GM21576 (cell line): Measurements from ENCODE around the gene CBL.
A peak's percentile ranks its signal among the peaks of the same experiment; 100 is the strongest.
"Not testable (repeated sequence)": the region's sequence is repeated elsewhere in the genome, so short reads cannot be mapped to it uniquely, and the experiment has no call there.

ENCODE experiments used
- ATAC-seq: cut with Tn5 transposase; IDR thresholded peaks from one replicate; pipeline ENCODE4 v1.9.1; 2021; ENCODE audit warnings: mild to moderate bottlenecking, moderate library complexity; ENCODE audit not compliant: unreplicated experiment

CBL gene

GRCh38 chr11:119205574-119206510 is at the start of gene CBL:
Gene CBL, plus strand, starts transcription at chr11:119206339. Its CDS starts 79 bp downstream, at chr11:119206418.
- peak; percentile 73 for ATAC-seq

- ATAC-seq: no peak
These were observed 49.6 kb upstream of the CBL start for GRCh38 chr11:119156496-119156895.

GRCh38 chr11:119157063-119157462 is 49.1 kb upstream of the CBL start:
- ATAC-seq: no peak

GRCh38 chr11:119158467-119158866 is 47.7 kb upstream of the CBL start:
- no peak for ATAC-seq

- ATAC-seq: no peak
These were observed 46.0 kb upstream of the CBL start for GRCh38 chr11:119160151-119160550.

- no peak for ATAC-seq
These were observed 44.3 kb upstream of the CBL start for GRCh38 chr11:119161871-119162270.

GRCh38 chr11:119166368-119167076 is 39.6 kb upstream of the CBL start:
- no peak for ATAC-seq

- ATAC-seq: not testable (repeated sequence)
These were observed 39.1 kb upstream of the CBL start for GRCh38 chr11:119167077-119167458.

- no peak for ATAC-seq
These were observed 38.2 kb upstream of the CBL start for GRCh38 chr11:119167933-119168332.

GRCh38 chr11:119168471-119169281 is 37.5 kb upstream of the CBL start, which contains the start of gene NLRX1:
Gene NLRX1, plus strand, starts transcription at chr11:119168725. Its CDS starts 2,679 bp downstream, at chr11:119171404.
- ATAC-seq: peak; percentile 86

GRCh38 chr11:119169282-119169719 is 36.8 kb upstream of the CBL start:
- no peak for ATAC-seq

- ATAC-seq: no peak
These were observed 33.6 kb upstream of the CBL start for GRCh38 chr11:119172513-119172912.

GRCh38 chr11:119173453-119173852 is 32.7 kb upstream of the CBL start:
- no peak for ATAC-seq

- no peak for ATAC-seq
These were observed 30.6 kb upstream of the CBL start for GRCh38 chr11:119175493-119176077.

- ATAC-seq: no peak
These were observed 27.9 kb upstream of the CBL start for GRCh38 chr11:119178166-119178680.

GRCh38 chr11:119179342-119179741 is 26.8 kb upstream of the CBL start:
- ATAC-seq: no peak

GRCh38 chr11:119179983-119180382 is 26.2 kb upstream of the CBL start:
- ATAC-seq: no peak

GRCh38 chr11:119180729-119181676 is 25.1 kb upstream of the CBL start:
- ATAC-seq: no peak
